GM06990 (cell line): ENCODE data around the gene ALOX12B.

Source experiments
- DNase-seq: peaks from one replicate; pipeline ENCODE4 v3.0.0-alpha.2; 2011; ENCODE audit not compliant: insufficient read length; ENCODE audit errors: extremely low read depth
- H3K27me3 ChIP-seq: replicated peaks from 2 replicates; pipeline ENCODE4 v1.6.0; 2011; ENCODE audit warnings: low read length; ENCODE audit not compliant: control insufficient read depth, insufficient read depth
- H3K36me3 ChIP-seq: 2 replicates; pipeline ENCODE4 v1.5.1; 2011; ENCODE audit warnings: low read length; ENCODE audit not compliant: control insufficient read depth, insufficient read depth
- H3K4me3 ChIP-seq: replicated peaks from 2 replicates; pipeline ENCODE4 v1.5.1; 2011; ENCODE audit warnings: low read depth, mild to moderate bottlenecking, control low read depth, low read length
- TF ChIP-seq, protein P1 (sequence below): IDR thresholded peaks from 2 replicates; pipeline ENCODE4 v1.5.1; 2011; ENCODE audit warnings: low read length, control low read depth, mild to moderate bottlenecking, inconsistent platforms; ENCODE audit not compliant: insufficient read depth, poor library complexity, severe bottlenecking

The ALOX12B gene

DNA sequence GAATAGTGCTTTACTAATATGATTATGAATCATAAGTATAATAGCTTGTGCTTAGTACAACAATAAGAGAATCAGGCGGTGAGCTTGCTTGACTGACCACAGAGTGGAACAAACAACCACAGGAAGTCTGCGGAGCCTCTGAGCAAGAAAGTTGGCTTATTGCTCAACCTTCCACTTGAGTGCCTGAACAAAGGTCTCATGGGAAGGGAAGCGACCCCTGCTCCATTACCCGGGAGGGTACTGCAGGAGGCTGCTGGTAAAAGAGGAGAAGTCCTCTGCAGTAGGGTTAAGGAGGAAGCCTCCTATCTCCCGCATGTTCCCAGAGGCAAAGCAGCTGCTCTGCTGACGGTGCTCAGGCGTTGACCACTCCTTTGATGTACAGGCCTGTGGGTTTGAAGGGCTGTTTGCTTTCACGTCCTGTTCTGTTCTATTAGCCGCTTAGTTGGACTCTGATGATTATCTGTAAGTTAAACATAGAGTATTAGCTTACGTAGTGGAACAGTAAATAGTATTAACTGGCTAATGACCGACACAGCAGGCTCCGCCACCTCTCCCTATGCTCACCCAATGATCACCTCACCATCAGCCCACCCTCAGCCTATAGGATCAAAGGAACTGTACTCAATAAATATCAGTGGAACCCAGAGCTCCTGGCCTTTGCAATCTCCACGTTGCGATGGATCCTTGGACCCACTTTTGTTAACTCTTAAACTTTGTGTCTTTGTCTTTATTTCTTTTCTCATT, 31.1 kb downstream of the ALOX12B start:
- DNase-seq = peak; percentile 44
- Histone ChIP-seq H3K4me3 (no peak overlapping the region), H3K36me3 (no peaks in the 10 kb centered on the region), H3K27me3 (no peaks in the 10 kb centered on the region; the same call in 1 of the 2 replicates)
- TF ChIP-seq, protein P1, sequence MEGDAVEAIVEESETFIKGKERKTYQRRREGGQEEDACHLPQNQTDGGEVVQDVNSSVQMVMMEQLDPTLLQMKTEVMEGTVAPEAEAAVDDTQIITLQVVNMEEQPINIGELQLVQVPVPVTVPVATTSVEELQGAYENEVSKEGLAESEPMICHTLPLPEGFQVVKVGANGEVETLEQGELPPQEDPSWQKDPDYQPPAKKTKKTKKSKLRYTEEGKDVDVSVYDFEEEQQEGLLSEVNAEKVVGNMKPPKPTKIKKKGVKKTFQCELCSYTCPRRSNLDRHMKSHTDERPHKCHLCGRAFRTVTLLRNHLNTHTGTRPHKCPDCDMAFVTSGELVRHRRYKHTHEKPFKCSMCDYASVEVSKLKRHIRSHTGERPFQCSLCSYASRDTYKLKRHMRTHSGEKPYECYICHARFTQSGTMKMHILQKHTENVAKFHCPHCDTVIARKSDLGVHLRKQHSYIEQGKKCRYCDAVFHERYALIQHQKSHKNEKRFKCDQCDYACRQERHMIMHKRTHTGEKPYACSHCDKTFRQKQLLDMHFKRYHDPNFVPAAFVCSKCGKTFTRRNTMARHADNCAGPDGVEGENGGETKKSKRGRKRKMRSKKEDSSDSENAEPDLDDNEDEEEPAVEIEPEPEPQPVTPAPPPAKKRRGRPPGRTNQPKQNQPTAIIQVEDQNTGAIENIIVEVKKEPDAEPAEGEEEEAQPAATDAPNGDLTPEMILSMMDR = no peak

DNA sequence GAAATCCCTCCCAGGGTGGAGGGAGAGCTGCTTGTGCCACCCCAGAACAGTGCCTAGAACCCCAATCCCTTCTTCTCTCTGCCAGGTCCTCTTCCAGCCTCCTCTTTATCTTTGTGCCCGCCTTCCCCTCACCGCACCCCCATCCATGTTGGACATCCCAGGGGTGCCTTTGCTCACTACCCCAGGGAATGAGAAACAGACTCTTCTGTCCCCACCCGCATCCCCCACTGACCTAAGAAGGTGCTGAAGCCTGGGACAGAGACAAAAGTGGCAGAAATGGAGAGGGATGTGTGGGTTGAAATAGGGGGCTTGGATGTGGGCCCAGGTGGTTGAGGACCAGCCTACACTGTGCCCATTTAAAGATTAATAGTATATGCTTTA, 31.7 kb downstream of the ALOX12B start:
- TF ChIP-seq, protein P1 = no peak
- Histone ChIP-seq H3K27me3 (no peaks in the 10 kb centered on the region; the same call in 1 of the 2 replicates), H3K36me3 (no peaks in the 10 kb centered on the region), H3K4me3 (no peak overlapping the region)
- DNase-seq = no peak

DNA sequence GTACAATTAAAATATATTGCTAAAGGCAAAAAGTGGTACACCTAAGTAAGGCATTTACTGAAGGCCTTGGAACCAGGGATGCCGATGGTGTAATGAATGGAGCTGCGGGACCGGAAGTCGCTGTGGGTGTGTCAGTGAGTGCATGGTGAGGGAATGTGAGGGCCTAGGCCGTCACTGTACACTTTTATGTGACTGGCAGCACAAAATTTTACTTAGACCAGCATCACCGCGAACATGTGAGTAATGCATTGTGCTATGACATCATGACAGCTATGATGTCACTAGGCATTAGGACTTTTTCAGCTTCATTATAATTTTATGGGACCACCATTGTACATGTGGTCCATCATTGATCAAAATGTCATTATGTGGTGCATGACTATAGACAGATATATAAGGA, 33.9 kb downstream of the ALOX12B start:
- Histone ChIP-seq H3K4me3 (no peak overlapping the region), H3K27me3 (no peaks in the 10 kb centered on the region; the same call in 1 of the 2 replicates), H3K36me3 (no peaks in the 10 kb centered on the region)
- DNase-seq = no peak
- TF ChIP-seq, protein P1 = no peak

DNA sequence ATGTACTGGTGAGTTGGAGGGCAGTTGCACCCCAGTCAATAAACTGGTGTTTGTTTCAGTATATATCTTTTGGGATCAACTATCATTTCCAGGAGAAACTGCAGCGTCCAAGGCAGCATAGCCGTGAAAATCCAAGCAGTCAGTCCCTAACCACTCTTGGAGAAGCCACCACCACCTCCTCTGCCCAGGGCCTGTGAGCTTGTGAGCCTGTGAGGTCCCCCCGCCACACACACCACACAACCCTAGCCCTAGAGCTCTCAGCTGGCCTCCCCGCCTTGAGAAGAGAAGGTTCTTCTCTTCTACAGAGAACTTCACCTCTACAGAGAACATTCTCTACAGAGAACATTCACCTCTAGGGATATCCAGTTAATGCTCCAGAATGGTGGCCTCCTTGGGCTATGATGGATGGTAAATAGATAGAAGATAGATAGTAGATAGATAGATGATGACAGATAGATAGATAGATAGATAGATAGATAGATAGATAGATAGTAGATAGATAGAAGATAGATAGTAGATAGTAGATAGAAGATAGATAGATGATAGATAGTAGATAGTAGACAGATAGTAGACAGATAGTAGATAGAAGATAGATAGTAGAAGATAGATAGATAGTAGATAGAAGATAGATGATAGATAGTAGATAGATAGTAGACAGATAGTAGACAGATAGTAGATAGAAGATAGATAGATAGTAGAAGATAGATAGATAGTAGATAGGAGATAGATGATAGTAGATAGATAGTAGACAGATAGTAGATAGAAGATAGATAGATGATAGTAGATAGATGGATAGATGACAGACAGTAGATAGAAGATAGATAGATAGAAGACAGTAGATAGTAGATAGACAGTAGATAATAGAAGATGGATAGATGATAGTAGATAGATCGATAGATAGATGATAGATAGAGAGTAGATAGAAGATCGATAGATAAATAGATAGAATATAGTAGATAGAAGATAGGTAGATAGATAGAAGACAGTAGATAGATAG, 35.0 kb downstream of the ALOX12B start:
- H3K36me3 ChIP-seq = no peaks in the 10 kb centered on the region
- no peak overlapping the region for H3K4me3 ChIP-seq
- DNase-seq = no peak
- no peaks in the 10 kb centered on the region; the same call in 1 of the 2 replicates for H3K27me3 ChIP-seq
- TF ChIP-seq, protein P1 = no peak

DNA sequence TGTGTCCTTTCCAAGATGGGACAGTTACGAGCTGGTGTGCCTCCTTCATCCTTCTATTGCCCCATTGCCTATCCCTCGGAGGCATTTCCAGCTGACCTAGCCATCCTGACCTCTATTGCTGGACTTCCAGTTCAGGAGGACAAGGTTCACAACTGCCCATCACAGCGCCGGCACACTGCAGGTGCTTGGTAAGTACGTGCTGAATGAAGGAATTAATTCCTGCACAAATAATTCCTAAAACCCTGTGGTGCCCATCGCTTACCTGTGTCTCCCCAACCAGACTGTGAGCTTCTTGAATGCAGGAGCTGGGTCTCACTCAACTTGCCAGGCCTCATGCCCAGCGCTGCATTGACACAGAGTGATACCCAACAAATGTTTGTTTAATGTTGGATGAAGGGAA, 35.7 kb downstream of the ALOX12B start:
- no peaks in the 10 kb centered on the region for H3K36me3 ChIP-seq
- TF ChIP-seq, protein P1 = no peak
- DNase-seq = no peak
- H3K27me3 ChIP-seq = no peaks in the 10 kb centered on the region; the same call in 1 of the 2 replicates
- no peak overlapping the region for H3K4me3 ChIP-seq
